Caki2 (cell line): Measurements from ENCODE around the gene SLC35E3. TPM values are rescaled to one million over a fixed set of nuclear protein-coding genes. Genes with fewer than 3 reads are reported as not detected.

Experiments
- DNase-seq: peaks from one replicate; pipeline ENCODE4 v3.0.0-alpha.2; 2015; ENCODE audit warnings: low read depth
- in situ Hi-C: cut with HindIII; loops from 2 replicates; pipeline ENCODE4 v1.10.0; 2016; ENCODE audit warnings: low sequenced_read_pairs, low pct_unique_long_range_greater_than_20kb, mixed read lengths
- total RNA-seq: library from RNA; depleted of rRNA; stranded (reverse); fragments of >200 nt; shearing (Covaris generic); gene quantifications from 2 replicates; pipeline ENCODE4 v1.2.3, GENCODE V29; 2014; ENCODE audit warnings: low replicate concordance; rRNA removed

Gene SLC35E3
- total RNA-seq, 1 experiment from 2014 or later = 17.5 TPM

- in situ Hi-C loops = no loop called here
- DNase-seq = no peak
Observed at GRCh38 chr12:68824131-68824530, 78.2 kb downstream of the SLC35E3 start.

GRCh38 chr12:68824597-68825250, 78.7 kb downstream of the SLC35E3 start:
- no peak for DNase-seq
- in situ Hi-C loops = no loop called here

- in situ Hi-C loops = no loop called here
- DNase-seq = no peak
Observed at GRCh38 chr12:68825569-68826217, 79.7 kb downstream of the SLC35E3 start.

GRCh38 chr12:68827895-68828671, 82.1 kb downstream of the SLC35E3 start:
- in situ Hi-C loops = no loop called here

GRCh38 chr12:68828672-68829068, 82.7 kb downstream of the SLC35E3 start:
- in situ Hi-C loops = no loop called here

More at GRCh38 chr12:68827895-68828671, 82.1 kb downstream of the SLC35E3 start:
- DNase-seq = no peak

More at GRCh38 chr12:68828672-68829068, 82.7 kb downstream of the SLC35E3 start:
- no peak for DNase-seq

Other genes with a start within 250 kb of the SLC35E3 start
- gene RAP1B, start 135.3 kb upstream of the SLC35E3 start, total RNA-seq = 475 and 498 TPM in 2 replicates
- 93.5 and 111 TPM in 2 replicates for gene NUP107, start 59.2 kb upstream of the SLC35E3 start, total RNA-seq
- 54.8 and 96.3 TPM in 2 replicates for gene MDM2, start 62.0 kb downstream of the SLC35E3 start, total RNA-seq
- gene CPM, start 187.0 kb downstream of the SLC35E3 start, total RNA-seq = 18.0 and 62.9 TPM in 2 replicates